Panc1 (cell line): Measurements from ENCODE around the gene AMFR. TPM values are rescaled to one million over a fixed set of nuclear protein-coding genes. Genes with fewer than 3 reads are reported as not detected.

Source experiments
- ATAC-seq: fragments of 200-7000 bp; cut with Tn5 transposase; 2 replicates; pipeline ENCODE4 v1.9.1; 2020; ENCODE audit warnings: mild to moderate bottlenecking, moderate library complexity
- BruUV-seq: library from RNA; stranded (reverse); fragments of 400-500 nt; replicated peaks from 2 replicates; lab custom pipeline; 2021; lab: Mats Ljungman, UMichigan
- CTCF ChIA-PET: fragments of 300-600 bp; sonication (Branson Sonifier 250); formaldehyde crosslinking; loops from one replicate; lab custom pipeline; 2022; ENCODE audit warnings: antibody characterized with exemption; lab: Charles Lee
- POLR2A ChIA-PET: fragments of 300-600 bp; sonication (Branson Sonifier 250); formaldehyde crosslinking; loops from one replicate; lab custom pipeline; 2022; ENCODE audit warnings: antibody characterized with exemption; lab: Charles Lee
- DNase-seq: peaks from one replicate; pipeline ENCODE4 v3.0.0-alpha.2; 2010; ENCODE audit warnings: low read depth, low spot score
- H3K27ac ChIP-seq: 2 replicates; pipeline ENCODE4 v1.5.1; 2011; ENCODE audit warnings: mild to moderate bottlenecking, low read length, inconsistent platforms
- H3K27me3 ChIP-seq: fragments of 200-500 bp; sonication (Bioruptor generic); 2 replicates; pipeline ENCODE4 v1.6.0; 2014; ENCODE audit warnings: low read length, inconsistent platforms; ENCODE audit not compliant: control insufficient read depth, insufficient read depth
- H3K36me3 ChIP-seq: fragments of 200-500 bp; sonication (Bioruptor generic); 2 replicates; pipeline ENCODE4 v1.5.1; 2014; ENCODE audit warnings: inconsistent platforms, mild to moderate bottlenecking, low read length, moderate library complexity; ENCODE audit not compliant: control insufficient read depth, insufficient read depth
- H3K4me1 ChIP-seq: 2 replicates; pipeline ENCODE4 v1.5.1; 2011; ENCODE audit warnings: inconsistent platforms, mild to moderate bottlenecking, low read length, moderate library complexity; ENCODE audit not compliant: control insufficient read depth, insufficient read depth
- H3K4me3 ChIP-seq, 2 experiments: 2 replicates each; pipeline ENCODE4 v1.5.1; 2011 to 2012; ENCODE audit warnings: low read depth in 2 of 2, low read length in 2 of 2, mild to moderate bottlenecking in 2 of 2, inconsistent platforms in 1 of 2, moderate library complexity in 1 of 2
- H3K9me3 ChIP-seq: fragments of 200-500 bp; sonication (Bioruptor generic); 2 replicates; pipeline ENCODE4 v1.5.1; 2014; ENCODE audit warnings: low read depth, mild to moderate bottlenecking, inconsistent platforms, low read length, moderate library complexity; ENCODE audit not compliant: control insufficient read depth, insufficient read depth
- CTCF ChIP-seq: fragments of 450-650 bp; IDR thresholded peaks from 2 replicates; pipeline ENCODE4 v1.5.1; 2017; ENCODE audit warnings: mild to moderate bottlenecking
- POLR2AphosphoS5 ChIP-seq: IDR thresholded peaks from 2 replicates; pipeline ENCODE4 v1.6.1; 2012; ENCODE audit warnings: mild to moderate bottlenecking, low read depth, low read length, moderate library complexity
- REST ChIP-seq, 2 experiments: IDR thresholded peaks; 2 replicates each; pipeline ENCODE4 v1.6.1; 2011 to 2012; ENCODE audit warnings: low read depth in 2 of 2, control low read depth in 1 of 2, low read length in 1 of 2, mild to moderate bottlenecking in 1 of 2, moderate library complexity in 1 of 2; ENCODE audit not compliant: insufficient read depth in 1 of 2
- SIN3A ChIP-seq: IDR thresholded peaks from 2 replicates; pipeline ENCODE4 v1.6.1; 2012; ENCODE audit warnings: low read depth, mild to moderate bottlenecking, low read length, moderate library complexity, borderline replicate concordance; ENCODE audit not compliant: insufficient read depth
- TCF7L2 ChIP-seq: IDR thresholded peaks from 2 replicates; pipeline ENCODE4 v1.6.1; 2011; ENCODE audit warnings: mild to moderate bottlenecking, low read depth, low read length, inconsistent platforms
- in situ Hi-C: cut with HindIII; loops from 2 replicates; pipeline ENCODE4 v1.10.0; 2016; ENCODE audit warnings: low sequenced_read_pairs, low pct_unique_long_range_greater_than_20kb
- intact Hi-C: fragments of 100-400 bp; cut with micrococcal nuclease; formaldehyde crosslinking; loops from one replicate; pipeline ENCODE4 v1.10.0; 2022; ENCODE audit not compliant: unreplicated experiment
- total RNA-seq: library from RNA; stranded (reverse); gene quantifications from one replicate; pipeline ENCODE4 v1.2.1, GENCODE V29; 2021; ENCODE audit not compliant: unreplicated experiment

The AMFR gene
- total RNA-seq, 1 experiment from 2014 or later: 89.6 TPM

GRCh38 chr16:56389554-56389953, 35.8 kb downstream of the AMFR start:
- ATAC-seq: no peak
- no peaks in the 10 kb centered on the region for H3K27me3 ChIP-seq
- no peak overlapping the region for H3K4me3 ChIP-seq
- peaks cover 4% of the 10 kb centered on the region; the same call in 1 of the 2 replicates for H3K36me3 ChIP-seq
- intact Hi-C loops: no loop called here
- POLR2A ChIA-PET: no interaction called here
- CTCF ChIA-PET: no interaction called here
- TF ChIP-seq SIN3A (no peak), TCF7L2 (no peak), CTCF (no peak), POLR2AphosphoS5 (no peak), REST (IDR thresholded peaks at IDR 0.05; ENCODE audit: insufficient read depth in 1 of 2, low read depth in 2 of 2, low read length in 1 of 2) (no peak)
- no peak for DNase-seq
- no peaks in the 10 kb centered on the region for H3K9me3 ChIP-seq
- in situ Hi-C loops: no loop called here
- no TSS peak for BruUV-seq
- H3K27ac ChIP-seq: no peak overlapping the region
- no peaks in the 10 kb centered on the region for H3K4me1 ChIP-seq

- Histone ChIP-seq H3K9me3 (no peaks in the 10 kb centered on the region), H3K36me3 (peaks cover 4% of the 10 kb centered on the region; the same call in 1 of the 2 replicates), H3K27me3 (no peaks in the 10 kb centered on the region), H3K4me1 (no peaks in the 10 kb centered on the region), H3K27ac (no peak overlapping the region), H3K4me3 (no peak overlapping the region)
- in situ Hi-C loops: no loop called here
- DNase-seq (no peak), ATAC-seq (no peak)
- intact Hi-C loops: no loop called here
- TF ChIP-seq REST (IDR thresholded peaks at IDR 0.05; ENCODE audit: insufficient read depth in 1 of 2, low read depth in 2 of 2, low read length in 1 of 2): no peak
- BruUV-seq: no TSS peak
- POLR2A ChIA-PET: no interaction called here
- CTCF ChIA-PET: no interaction called here
Observed at GRCh38 chr16:56388209-56388608, 37.1 kb downstream of the AMFR start.
